Karpas-422 (cell line): Measurements from ENCODE around the gene UBE2J1. TPM values are rescaled to one million over a fixed set of nuclear protein-coding genes. Genes with fewer than 3 reads are reported as not detected.
A peak's percentile ranks its signal among the peaks of the same experiment; 100 is the strongest.
"Not testable (repeated sequence)": the region's sequence is repeated elsewhere in the genome, so short reads cannot be mapped to it uniquely, and the experiment has no call there.

Experiments used
- DNase-seq: peaks from one replicate; pipeline ENCODE4 v3.0.0-alpha.2; 2015
- H2AFZ ChIP-seq: fragments of 200-600 bp; sonication (generic); 2 replicates; pipeline ENCODE4 v1.6.1; 2014; ENCODE audit warnings: antibody characterized with exemption, low read length, mixed read lengths
- H3K27ac ChIP-seq: fragments of 200-600 bp; sonication (generic); 2 replicates; pipeline ENCODE4 v1.5.1; 2014; ENCODE audit warnings: mild to moderate bottlenecking, low read length, moderate library complexity
- H3K27me3 ChIP-seq: fragments of 200-600 bp; sonication (generic); 2 replicates; pipeline ENCODE4 v1.6.1; 2014; ENCODE audit warnings: low read length, mixed read lengths
- H3K36me3 ChIP-seq: fragments of 200-600 bp; sonication (generic); 2 replicates; pipeline ENCODE4 v1.6.1; 2014; ENCODE audit warnings: low read length, mixed read lengths; ENCODE audit not compliant: insufficient read depth
- H3K4me1 ChIP-seq: fragments of 200-600 bp; sonication (generic); 2 replicates; pipeline ENCODE4 v1.6.1; 2014; ENCODE audit warnings: mild to moderate bottlenecking, low read length, mixed read lengths
- H3K4me2 ChIP-seq: fragments of 200-600 bp; sonication (generic); 2 replicates; pipeline ENCODE4 v1.6.1; 2014; ENCODE audit warnings: low read length, low read depth, mild to moderate bottlenecking; ENCODE audit not compliant: poor library complexity, severe bottlenecking
- H3K4me3 ChIP-seq: fragments of 200-600 bp; sonication (generic); 2 replicates; pipeline ENCODE4 v1.5.1; 2014; ENCODE audit warnings: mild to moderate bottlenecking, antibody characterized with exemption, low read length, mixed read lengths
- H3K79me2 ChIP-seq: fragments of 200-600 bp; sonication (generic); 2 replicates; pipeline ENCODE4 v1.6.1; 2014; ENCODE audit warnings: mild to moderate bottlenecking, low read length, mixed read lengths
- H3K9ac ChIP-seq: fragments of 200-600 bp; sonication (generic); 2 replicates; pipeline ENCODE4 v1.6.0; 2014; ENCODE audit warnings: low read length
- H3K9me2 ChIP-seq: fragments of 200-600 bp; sonication (generic), shearing (Covaris generic); replicated peaks from 2 replicates; pipeline ENCODE4 v1.6.0; 2014; ENCODE audit warnings: mild to moderate bottlenecking, low read length, moderate library complexity; ENCODE audit not compliant: insufficient read depth
- H3K9me3 ChIP-seq: fragments of 300-700, 200-600 bp; sonication (generic); 2 replicates; pipeline ENCODE4 v1.6.1; 2014; ENCODE audit warnings: low read length, mixed read lengths
- H4K20me1 ChIP-seq: fragments of 200-600 bp; sonication (generic); 2 replicates; pipeline ENCODE4 v1.6.1; 2014; ENCODE audit warnings: mild to moderate bottlenecking, antibody characterized with exemption, low read length, low read depth; ENCODE audit not compliant: insufficient read depth
- total RNA-seq: library from RNA; depleted of rRNA; stranded (reverse); fragments of >200 nt; shearing (Covaris generic); gene quantifications from 2 replicates; pipeline ENCODE4 v1.2.3, GENCODE V29; 2014; ENCODE audit warnings: low replicate concordance; rRNA removed

UBE2J1 gene
- 30.4 and 48.0 TPM in 2 replicates for total RNA-seq

GRCh38 chr6:89352278-89353117, at the start of gene UBE2J1:
Gene UBE2J1 (minus strand): TSS chr6:89352722. CDS start chr6:89352569, 153 bp downstream.
- Histone ChIP-seq H3K79me2 (peaks cover 46% of the 10 kb centered on the region), H3K4me1 (peaks cover 70% of the 10 kb centered on the region), H2AFZ (peak within 1 kb of the TSS; percentile 94)

GRCh38 chr6:89400912-89401399, 48.4 kb upstream of the UBE2J1 start:
- no peaks in the 10 kb centered on the region for H3K27me3 ChIP-seq
- peaks cover 3% of the 10 kb centered on the region; the same call in 1 of the 2 replicates for H4K20me1 ChIP-seq
- no peak overlapping the region for H3K4me2 ChIP-seq
- H3K9me2 ChIP-seq = no peaks in the 10 kb centered on the region
- H3K79me2 ChIP-seq = no peaks in the 10 kb centered on the region
- no peak overlapping the region for H2AFZ ChIP-seq
- H3K9ac ChIP-seq = no peak overlapping the region
- DNase-seq = no peak
- no peaks in the 10 kb centered on the region for H3K36me3 ChIP-seq
- no peaks in the 10 kb centered on the region for H3K4me1 ChIP-seq
- no peak overlapping the region for H3K27ac ChIP-seq
- no peak overlapping the region for H3K4me3 ChIP-seq
- no peaks in the 10 kb centered on the region for H3K9me3 ChIP-seq

More at GRCh38 chr6:89352278-89353117, at the start of gene UBE2J1:
- peaks cover 6% of the 10 kb centered on the region; the same call in 1 of the 2 replicates for H4K20me1 ChIP-seq
- peak within 1 kb of the TSS; percentile 94 for H3K9ac ChIP-seq
- peak within 1 kb of the TSS; percentile 88 for H3K4me3 ChIP-seq
- no peaks in the 10 kb centered on the region for H3K27me3 ChIP-seq
- DNase-seq = peak; percentile 85
- H3K9me2 ChIP-seq = no peaks in the 10 kb centered on the region
- no peaks in the 10 kb centered on the region for H3K9me3 ChIP-seq
- H3K36me3 ChIP-seq = peaks cover 6% of the 10 kb centered on the region; the same call in 1 of the 2 replicates
- peak within 1 kb of the TSS; percentile 92 for H3K27ac ChIP-seq
- H3K4me2 ChIP-seq = peak within 1 kb of the TSS; percentile 93

- Histone ChIP-seq H3K27ac (no peak overlapping the region), H4K20me1 (peaks cover 3% of the 10 kb centered on the region; the same call in 1 of the 2 replicates), H3K4me3 (no peak overlapping the region), H3K9ac (no peak overlapping the region), H3K36me3 (no peaks in the 10 kb centered on the region), H3K9me3 (no peaks in the 10 kb centered on the region), H2AFZ (no peak overlapping the region), H3K4me2 (no peak overlapping the region), H3K79me2 (no peaks in the 10 kb centered on the region), H3K9me2 (no peaks in the 10 kb centered on the region), H3K27me3 (no peaks in the 10 kb centered on the region), H3K4me1 (no peaks in the 10 kb centered on the region)
- no peak for DNase-seq
These were observed 47.5 kb upstream of the UBE2J1 start for GRCh38 chr6:89400050-89400449.

- H3K79me2 ChIP-seq = no peaks in the 10 kb centered on the region
- no peaks in the 10 kb centered on the region for H3K9me3 ChIP-seq
- no peaks in the 10 kb centered on the region; the same call in 1 of the 2 replicates for H4K20me1 ChIP-seq
- H3K36me3 ChIP-seq = no peaks in the 10 kb centered on the region
- no peaks in the 10 kb centered on the region for H3K9me2 ChIP-seq
- no peak for DNase-seq
- H3K4me2 ChIP-seq = no peak overlapping the region
- H3K4me3 ChIP-seq = no peak overlapping the region
- no peaks in the 10 kb centered on the region for H3K4me1 ChIP-seq
- no peak overlapping the region for H3K9ac ChIP-seq
- H2AFZ ChIP-seq = no peak overlapping the region
- H3K27ac ChIP-seq = no peak overlapping the region
- H3K27me3 ChIP-seq = no peaks in the 10 kb centered on the region
These were observed 46.4 kb upstream of the UBE2J1 start for GRCh38 chr6:89398762-89399525.

- H2AFZ ChIP-seq, DNase-seq, H3K27ac ChIP-seq, H3K27me3 ChIP-seq, H4K20me1 ChIP-seq, H3K4me1 ChIP-seq, H3K79me2 ChIP-seq, H3K36me3 ChIP-seq, H3K9me2 ChIP-seq, H3K4me2 ChIP-seq, H3K9ac ChIP-seq, H3K9me3 ChIP-seq, H3K4me3 ChIP-seq: not testable (repeated sequence)
These were observed 45.4 kb upstream of the UBE2J1 start for GRCh38 chr6:89397884-89398283.

GRCh38 chr6:89393659-89394058, 41.1 kb upstream of the UBE2J1 start:
- Histone ChIP-seq H3K4me2 (no peak overlapping the region), H3K27ac (no peak overlapping the region)

GRCh38 chr6:89392823-89393222, 40.3 kb upstream of the UBE2J1 start:
- H4K20me1 ChIP-seq = 0 out of 2 replicates have a peak, but pooled peaks cover 1% of the 10 kb centered on the region
- no peaks in the 10 kb centered on the region for H3K79me2 ChIP-seq
- peak; percentile 34 for DNase-seq
- H3K36me3 ChIP-seq = no peaks in the 10 kb centered on the region
- no peak overlapping the region for H3K4me3 ChIP-seq
- H3K9me3 ChIP-seq = no peaks in the 10 kb centered on the region
- no peak overlapping the region for H2AFZ ChIP-seq
- H3K9me2 ChIP-seq = no peaks in the 10 kb centered on the region
- no peak overlapping the region for H3K9ac ChIP-seq
- H3K4me1 ChIP-seq = peaks cover 8% of the 10 kb centered on the region
- H3K4me2 ChIP-seq = no peak overlapping the region
- no peaks in the 10 kb centered on the region for H3K27me3 ChIP-seq
- H3K27ac ChIP-seq = no peak overlapping the region

More at GRCh38 chr6:89393659-89394058, 41.1 kb upstream of the UBE2J1 start:
- DNase-seq = no peak
- Histone ChIP-seq H3K4me3 (no peak overlapping the region), H3K9me2 (no peaks in the 10 kb centered on the region), H3K27me3 (no peaks in the 10 kb centered on the region), H3K36me3 (no peaks in the 10 kb centered on the region), H2AFZ (no peak overlapping the region), H3K79me2 (no peaks in the 10 kb centered on the region), H4K20me1 (no peaks in the 10 kb centered on the region), H3K4me1 (no peaks in the 10 kb centered on the region; the same call in 1 of the 2 replicates), H3K9ac (no peak overlapping the region), H3K9me3 (no peaks in the 10 kb centered on the region)

- Histone ChIP-seq H3K79me2 (no peaks in the 10 kb centered on the region), H4K20me1 (0 out of 2 replicates have a peak, but pooled peaks cover 3% of the 10 kb centered on the region), H3K4me1 (peaks cover 38% of the 10 kb centered on the region), H3K27me3 (no peaks in the 10 kb centered on the region), H3K9me3 (no peaks in the 10 kb centered on the region), H3K4me3 (no peak overlapping the region), H3K9me2 (no peaks in the 10 kb centered on the region), H3K27ac (no peak overlapping the region), H3K36me3 (no peaks in the 10 kb centered on the region), H2AFZ (no peak overlapping the region), H3K9ac (no peak overlapping the region), H3K4me2 (no peak overlapping the region)
- DNase-seq = no peak
These were observed 36.3 kb upstream of the UBE2J1 start for GRCh38 chr6:89388846-89389245.
